ENCODE data around the gene GSC. TPM values are rescaled to one million over a fixed set of nuclear protein-coding genes. Genes with fewer than 3 reads are reported as not detected.
"Not testable (repeated sequence)": the region's sequence is repeated elsewhere in the genome, so short reads cannot be mapped to it uniquely, and the experiment has no call there.

The GSC gene
- not detected in 2 replicates for total RNA-seq

DNA sequence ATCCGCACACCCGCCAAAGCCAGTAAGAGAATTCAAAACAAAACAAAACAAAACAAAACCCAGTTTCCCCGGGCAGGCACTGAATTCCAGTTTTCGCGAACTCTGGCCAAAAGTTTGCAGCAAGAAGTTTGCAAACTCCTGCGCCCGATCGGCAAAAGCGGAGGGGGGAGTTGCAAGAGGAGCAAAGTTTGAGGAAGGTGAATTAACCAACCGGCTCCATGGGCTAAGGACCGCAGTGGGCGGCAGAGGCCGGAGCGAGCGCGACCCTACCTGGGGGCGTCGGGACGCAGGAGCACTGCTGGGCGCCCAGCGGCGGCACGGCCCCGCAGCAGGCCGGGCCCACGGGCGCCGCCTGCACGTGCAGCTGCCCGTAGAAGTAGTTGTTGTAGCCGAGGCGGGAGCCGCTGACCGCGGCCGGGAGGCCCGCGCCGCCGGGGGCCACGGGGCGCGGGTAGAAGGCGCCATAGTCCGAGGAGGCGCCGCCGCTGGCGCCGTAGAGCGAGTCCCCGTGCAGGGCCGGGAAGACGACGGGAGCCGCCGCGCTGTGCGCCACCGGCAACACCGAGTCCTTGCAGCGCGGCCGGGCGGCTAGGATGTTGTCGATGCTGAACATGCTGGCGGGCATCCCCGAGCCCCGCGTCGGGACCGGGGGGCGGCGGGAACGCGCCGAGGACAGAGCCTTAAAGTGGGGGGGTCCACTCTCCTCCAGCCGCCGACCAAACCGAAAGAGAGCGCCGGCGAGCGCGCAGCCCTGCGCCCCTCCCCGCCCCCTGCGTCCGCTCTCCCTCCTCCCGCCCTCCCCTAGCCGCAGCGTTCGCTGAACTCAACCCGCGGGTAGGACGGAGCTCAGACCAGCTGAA, at the start of gene GSC:
GSC (minus strand) TSS at position 723 of the 860 bp plus-strand sequence; CDS start at position 625, 98 bp downstream.
- DNase-seq (ENCODE audit: low read depth): no peak

DNA sequence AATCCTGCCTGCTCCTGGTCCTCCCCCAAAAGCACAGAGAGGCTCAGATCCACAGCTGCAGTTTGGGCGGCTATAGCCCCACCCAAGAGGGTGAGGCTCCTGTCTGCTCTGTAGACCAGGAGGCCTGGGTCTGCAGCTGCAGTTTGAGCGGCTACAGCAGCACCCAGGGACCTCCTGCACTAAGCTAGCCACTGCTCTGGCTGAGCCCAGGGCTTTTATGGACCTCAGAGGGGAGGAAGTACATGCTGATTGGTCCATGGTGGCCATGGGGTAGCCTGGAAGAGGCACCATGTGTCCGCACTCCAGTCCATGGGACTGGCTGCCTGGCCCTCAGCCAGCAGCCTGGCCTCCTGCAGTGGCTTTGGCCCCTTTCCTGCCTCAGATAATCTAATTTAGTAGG, 49.6 kb upstream of the GSC start:
- DNase-seq (ENCODE audit: low read depth): no peak

DNA sequence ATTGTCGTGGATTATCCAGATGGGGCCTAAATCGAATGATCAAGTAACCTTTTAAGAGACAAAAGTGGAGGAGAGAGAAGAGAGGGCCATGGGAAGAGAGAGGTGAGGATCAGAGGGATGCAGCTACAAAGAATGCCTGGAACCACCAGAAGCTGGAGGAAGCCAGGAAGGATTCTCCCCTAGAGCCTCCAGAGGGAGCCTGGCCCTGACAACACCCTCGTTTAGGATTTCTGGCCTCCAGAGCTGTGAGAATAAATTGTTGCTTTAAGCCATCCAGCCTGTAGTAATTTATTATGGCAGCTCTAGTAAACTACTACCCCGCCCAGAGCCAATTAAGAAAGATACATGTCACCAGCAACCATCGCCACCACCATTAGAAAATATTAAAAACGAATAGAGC, 46.2 kb upstream of the GSC start:
- DNase-seq (ENCODE audit: low read depth): no peak

DNA sequence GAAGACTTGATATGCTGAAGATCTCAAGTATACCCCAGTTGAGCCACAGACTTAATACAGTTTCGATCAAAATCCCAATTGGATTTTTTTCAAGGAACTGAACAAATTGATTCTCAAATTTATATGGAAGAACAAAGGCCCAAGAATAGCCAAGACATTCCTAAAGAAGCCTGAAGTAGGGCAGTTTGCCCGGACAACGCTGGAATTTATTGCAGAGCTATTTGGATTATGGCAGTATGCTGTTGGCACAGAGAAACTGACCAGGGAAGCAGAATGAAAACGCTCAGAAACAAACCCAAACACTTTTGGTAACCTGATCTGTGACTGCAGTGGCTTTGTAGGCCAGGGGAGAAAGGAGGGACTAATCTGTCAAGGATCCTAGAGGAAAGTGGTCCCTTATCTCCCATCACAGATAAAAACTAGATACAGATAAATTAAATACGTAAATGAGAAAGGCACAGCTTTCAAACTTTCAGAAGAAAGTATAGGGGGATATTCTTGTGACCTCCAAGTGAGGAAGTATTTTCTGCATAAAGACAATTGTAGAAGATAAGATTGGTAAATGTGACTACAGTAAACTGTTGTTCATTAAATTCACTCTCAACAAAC, 35.9 kb upstream of the GSC start:
- DNase-seq (ENCODE audit: low read depth): no peak

DNA sequence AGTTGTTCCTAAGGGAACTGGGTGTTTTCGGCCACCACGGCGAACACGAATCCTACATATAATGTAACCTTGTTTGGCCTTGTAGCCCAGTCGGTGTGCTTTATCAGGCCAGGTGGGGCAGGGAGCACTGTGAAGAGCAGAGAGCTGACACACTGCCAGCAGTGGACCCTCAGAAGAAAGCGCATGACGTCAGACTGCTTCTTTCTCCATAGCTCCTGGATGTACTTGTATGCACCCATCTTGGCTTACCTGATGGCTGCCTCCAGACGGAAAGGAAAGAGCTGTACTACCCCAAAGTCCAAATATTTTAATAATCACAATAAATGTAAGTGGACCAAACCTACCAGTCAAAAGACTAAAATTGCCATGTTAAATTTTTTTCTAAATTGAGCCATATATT, 31.3 kb upstream of the GSC start:
- DNase-seq (ENCODE audit: low read depth): no peak

DNA sequence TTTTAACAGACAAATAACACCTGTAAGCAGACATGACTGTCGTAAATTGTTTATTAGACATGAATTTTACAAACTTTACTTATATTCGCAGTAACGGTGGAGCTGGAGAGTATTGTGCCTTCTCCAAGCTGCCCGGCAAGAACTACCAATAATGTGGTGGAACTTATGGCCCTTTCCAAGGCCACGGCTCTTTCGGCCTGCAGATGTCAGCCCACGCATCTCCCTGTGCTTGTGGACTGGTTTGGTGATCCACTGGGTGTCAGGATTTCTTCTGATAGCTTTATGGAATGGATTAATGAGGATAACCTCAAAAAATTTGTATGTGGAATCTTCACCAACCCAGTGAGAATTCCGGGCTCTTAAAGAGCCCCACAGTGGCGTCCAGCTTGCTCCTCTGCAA, 30.9 kb upstream of the GSC start:
- not testable (repeated sequence) for DNase-seq (ENCODE audit: low read depth)

DNA sequence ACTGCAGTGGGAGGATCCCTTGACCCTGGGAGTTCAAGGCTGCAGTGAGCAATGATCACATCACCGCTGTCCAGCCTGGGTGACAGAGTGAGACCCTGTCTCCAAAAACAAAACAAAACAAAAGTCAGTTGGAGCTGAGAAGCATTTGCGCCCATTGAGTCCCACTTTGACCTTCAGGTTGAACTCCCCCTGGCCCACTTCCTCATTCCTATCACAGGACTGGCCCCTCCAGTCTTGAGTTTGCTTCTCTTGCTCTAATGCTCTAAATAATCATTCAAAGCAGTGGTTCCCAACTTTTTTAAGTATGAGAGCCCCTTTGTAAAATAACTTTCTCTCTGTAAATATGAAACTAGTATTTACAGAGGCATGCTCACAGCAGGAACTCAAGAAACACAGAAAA, 28.0 kb upstream of the GSC start:
- no peak for DNase-seq (ENCODE audit: low read depth)

DNA sequence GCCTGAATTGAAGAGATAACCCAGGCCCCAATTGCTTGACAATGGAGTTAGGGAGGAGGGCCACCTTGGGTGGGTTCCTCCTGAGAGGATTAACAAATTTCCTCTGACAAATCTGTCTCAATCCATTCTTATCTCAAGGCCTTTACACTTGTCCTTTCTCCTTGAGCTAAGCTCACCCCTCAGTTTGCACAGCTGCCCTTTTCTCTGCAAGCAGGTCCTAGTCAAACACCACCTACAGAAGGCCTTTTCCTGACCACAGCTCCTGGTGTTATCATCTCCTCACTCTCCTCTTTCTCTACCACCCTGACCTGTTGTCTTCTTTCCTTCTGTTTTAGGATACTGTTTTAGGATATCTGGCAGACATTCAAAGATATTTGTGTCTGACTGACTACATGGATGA, 26.4 kb upstream of the GSC start:
- DNase-seq (ENCODE audit: low read depth): no peak

DNA sequence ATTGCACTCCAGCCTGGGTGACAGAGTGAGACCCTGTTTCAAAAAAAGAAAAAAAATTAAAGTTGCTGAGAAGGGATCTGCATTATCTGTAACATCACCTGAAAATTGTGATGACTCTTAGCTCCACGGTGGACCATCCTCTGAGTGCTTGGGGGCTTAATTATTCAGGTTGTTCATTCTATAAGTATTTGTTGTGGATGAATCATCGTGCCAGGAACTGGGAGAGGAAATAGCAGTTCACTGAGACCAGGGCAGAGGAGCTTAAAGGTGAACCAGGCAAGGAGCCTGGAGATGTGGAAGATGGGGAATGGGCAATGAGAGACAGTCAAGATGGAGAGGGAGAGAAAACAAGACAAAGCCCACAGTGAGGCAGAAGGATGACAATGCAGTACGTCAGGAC, 25.5 kb upstream of the GSC start:
- no peak for DNase-seq (ENCODE audit: low read depth)

DNA sequence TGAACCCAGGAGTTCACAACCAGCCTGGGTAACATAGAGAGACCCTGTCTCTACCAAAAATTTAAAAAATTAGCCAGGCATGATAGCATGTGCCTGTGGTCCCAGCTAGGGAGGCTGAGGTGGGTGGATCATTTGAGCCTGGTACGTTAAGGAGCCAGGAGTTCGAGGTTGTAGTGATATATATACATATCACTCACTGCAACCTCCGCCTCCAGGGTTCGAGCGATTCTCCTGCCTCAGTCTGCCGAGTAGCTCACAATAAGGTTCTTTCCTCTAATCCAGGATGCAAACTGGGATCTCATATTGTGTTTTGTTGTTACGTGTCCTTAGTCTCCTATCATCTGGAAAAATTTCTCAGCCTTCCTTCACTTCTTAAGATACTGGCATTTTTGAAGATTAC, 24.0 kb upstream of the GSC start:
- DNase-seq (ENCODE audit: low read depth): no peak

DNA sequence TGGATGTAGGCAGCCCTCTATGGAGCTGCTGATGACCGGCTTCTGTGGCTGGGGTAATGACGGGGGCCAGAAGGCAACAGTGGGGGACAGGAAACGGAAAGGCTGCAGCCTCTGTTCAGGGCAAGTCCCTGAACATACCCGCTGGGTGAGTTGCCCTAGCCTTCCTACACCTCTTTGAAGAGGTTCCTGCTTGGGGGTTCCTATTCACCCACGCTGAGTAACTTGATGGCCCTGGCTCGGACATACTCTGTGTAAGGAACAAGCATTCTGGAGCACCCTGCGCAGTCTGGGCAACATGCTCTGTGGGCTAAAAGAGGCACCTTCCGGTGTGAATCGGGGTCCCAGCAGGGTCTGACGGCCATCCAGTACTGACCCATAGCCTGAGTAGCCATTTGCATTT, 17.7 kb upstream of the GSC start:
- no peak for DNase-seq (ENCODE audit: low read depth)

DNA sequence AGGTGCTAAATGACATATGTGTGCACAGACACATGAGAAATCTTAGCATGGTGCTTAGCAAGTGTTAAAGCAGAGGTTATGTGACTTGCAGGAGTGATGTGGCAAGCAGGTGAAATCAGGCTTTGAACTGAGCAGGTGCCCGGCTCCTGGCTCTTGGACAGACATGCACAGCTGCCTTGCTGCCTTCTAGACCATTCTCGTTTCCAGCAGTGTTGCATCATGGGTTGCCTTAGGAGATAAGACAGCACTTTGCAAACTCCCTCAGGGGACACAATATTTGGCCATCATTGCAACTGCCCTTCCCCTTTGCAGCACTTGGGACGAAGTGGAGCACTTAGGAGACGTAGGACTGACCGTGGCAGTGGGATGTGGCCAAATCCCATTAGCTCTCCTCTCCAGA, 17.2 kb upstream of the GSC start:
- DNase-seq (ENCODE audit: low read depth): no peak

DNA sequence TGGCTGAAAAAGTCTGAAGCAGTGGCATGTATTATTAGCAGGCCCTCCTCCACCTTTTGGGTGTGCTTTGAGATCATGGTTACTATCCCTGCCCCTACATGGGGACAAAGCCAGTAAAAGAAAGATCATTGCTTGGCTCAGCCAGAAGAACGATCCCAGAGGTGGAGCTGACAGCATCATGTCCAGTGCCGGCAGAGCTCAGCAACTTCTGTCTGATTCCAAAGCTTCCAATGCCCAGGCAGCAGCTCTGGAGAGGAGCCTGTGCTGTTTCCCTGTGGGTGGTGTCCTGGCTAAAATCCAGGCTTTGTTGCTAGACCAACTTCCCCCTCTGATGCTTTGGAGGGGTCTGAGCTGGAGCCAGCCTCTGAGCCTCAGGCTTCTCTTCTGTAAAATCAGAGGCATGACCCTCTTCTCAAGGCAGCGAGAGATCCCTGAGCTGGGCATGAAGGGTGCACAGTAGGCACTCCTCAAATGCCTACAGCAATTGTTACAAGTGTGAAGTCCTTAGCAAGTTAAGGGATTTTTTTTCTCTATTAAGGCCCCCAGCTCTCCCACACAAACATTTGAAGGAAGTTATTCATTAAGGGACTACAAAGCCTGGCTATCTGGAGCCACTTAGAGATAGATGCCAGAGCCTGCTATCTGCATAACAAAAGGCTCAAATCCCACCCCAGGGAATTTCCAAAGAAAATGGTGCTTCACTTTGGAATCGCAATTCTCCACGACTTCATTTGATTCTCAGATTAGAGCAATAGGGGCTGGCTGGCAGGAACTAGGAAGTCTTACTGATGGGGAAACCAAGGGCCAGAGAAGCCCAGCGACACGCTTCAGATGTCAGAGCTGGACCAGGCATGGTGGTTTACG, 10.9 kb upstream of the GSC start:
- DNase-seq (ENCODE audit: low read depth): no peak

DNA sequence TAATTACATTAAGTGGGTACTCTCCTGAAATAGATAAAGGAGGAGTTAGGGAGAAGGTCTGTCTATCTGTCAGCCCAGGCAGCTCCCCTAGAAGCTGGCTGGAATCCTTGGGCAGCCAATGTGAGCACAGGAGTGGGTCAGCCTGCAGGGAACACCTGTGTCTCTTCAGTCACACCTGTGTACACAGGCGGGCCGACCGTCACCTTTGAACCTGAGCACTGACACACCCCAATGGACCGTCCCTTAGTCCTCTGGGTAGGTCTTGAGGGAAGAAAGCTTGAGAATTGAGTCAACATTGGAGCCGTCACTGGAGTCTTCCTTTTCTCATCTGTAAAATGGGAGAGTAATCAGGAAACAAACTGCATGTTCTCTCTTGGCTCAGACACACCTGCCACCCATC, 9.8 kb upstream of the GSC start:
- no peak for DNase-seq (ENCODE audit: low read depth)

DNA sequence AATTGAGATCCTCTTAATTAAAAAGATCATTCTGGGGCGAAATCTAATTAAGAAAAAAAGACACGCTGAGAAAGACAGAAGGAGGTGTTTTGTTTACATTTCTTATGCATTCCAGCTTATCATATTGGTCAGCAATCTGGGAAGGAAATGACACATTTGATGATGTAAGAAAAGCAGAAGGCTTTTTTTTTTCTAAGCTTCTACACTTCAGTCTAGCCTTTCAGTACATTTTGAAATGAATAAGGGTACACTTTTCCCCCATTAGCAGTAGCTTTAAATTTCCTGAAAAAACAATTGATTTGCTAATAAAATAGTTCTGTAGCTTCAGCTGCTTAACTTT, 5.9 kb upstream of the GSC start:
- DNase-seq (ENCODE audit: low read depth): no peak

DNA sequence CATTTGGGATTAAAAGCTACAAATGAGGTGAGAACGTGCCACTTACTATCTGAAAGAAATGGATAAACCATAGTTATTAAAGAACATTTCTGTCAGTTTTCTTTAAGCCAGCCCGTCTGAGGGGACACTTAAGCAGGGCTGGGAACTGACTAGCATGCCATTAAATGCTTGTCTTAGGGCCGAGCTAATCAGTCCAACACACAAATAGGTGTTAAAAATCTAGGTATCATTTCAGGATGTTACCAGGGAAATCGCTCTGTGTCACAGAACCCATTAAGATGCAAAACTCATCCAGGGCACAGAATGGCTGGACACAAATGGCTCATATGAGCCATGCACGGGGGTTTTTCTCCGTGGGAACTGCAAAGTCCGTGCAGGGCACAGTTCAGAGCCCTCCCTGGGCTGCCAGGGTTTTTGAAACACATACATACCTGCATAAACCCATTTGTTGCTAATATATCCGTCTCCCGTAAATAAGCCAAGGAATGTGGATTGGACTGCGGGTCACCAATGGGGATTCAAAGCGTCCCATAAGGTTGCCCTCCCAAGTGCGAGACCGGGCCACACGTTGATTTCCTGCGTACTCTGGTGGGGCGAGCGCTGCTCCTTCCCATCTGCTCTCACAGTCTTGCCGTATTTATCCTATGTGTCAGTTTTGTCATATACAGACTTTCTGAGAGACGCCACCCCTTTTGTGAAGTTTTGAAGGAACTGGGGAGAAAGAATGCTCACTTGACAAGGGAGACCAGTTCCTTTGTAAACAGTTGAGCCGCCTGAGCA, 5.4 kb upstream of the GSC start:
- DNase-seq (ENCODE audit: low read depth): no peak

DNA sequence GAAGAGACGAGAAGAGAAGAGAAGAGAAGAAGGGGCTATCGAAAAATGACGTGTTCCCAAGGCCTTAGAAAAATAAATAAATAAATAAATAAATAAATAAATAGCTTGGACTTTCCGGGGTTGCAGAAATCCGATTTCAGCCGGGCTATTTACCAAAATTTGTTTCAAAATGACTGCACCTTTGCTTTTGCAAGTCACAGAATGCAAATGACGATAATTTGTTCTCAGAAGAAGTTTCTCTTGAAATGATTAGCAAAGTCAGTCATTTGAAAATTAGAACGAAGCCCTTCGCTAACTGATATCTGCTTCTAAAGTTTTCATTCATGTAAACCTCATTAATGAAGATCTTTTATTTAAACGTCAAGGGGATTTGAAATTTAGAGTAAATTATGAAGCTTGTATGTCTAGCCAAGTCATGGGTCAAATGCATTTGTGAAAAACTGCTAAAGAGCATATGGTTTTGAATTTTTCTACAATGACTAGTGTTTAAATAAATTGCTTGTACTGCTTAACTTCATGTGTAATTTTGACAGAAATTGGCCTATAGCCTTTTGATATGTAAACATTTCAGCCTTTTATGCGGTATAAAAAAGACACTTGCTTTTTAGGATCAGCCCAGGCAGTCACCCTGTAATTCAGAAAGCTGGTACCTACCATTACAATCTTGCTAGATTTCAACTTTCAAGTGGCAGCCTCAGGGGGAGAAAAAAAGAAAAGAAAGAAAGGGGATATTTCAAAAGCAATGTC, 4.6 kb upstream of the GSC start:
- DNase-seq (ENCODE audit: low read depth): no peak

DNA sequence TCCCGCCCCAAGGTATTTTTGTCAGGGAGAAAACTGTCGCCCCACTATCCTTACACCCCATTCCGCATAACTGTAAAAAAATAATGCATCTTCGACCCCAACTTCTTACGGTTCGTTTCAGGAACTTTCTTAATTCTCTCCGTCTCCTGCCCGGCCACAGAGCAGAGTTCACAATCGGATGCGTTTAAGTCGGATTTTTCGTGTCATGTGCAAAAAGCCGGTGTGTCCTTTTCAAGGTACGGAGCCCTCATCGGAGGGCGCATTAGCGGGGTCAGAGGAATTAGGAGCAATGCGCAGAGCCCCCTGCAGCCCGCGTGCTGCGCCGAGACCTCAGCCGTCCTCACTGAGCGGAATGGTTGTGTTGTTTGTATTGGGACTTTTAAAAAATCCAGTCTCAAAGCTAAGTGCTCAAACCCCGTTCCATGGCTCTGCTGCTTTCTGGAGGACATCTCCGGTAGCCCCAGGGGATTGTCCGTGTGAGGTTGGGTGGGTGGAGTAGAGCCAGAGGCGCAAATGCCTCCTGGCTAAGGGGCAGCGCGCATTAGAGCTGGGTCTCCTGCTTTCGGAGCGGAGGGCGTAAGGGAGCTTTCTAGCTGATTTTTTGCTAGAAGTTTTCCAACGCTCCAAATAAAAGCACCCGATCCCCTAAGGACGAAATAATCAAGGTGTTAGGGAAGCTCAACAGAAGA, 3.9 kb upstream of the GSC start:
- DNase-seq (ENCODE audit: low read depth): no peak

DNA sequence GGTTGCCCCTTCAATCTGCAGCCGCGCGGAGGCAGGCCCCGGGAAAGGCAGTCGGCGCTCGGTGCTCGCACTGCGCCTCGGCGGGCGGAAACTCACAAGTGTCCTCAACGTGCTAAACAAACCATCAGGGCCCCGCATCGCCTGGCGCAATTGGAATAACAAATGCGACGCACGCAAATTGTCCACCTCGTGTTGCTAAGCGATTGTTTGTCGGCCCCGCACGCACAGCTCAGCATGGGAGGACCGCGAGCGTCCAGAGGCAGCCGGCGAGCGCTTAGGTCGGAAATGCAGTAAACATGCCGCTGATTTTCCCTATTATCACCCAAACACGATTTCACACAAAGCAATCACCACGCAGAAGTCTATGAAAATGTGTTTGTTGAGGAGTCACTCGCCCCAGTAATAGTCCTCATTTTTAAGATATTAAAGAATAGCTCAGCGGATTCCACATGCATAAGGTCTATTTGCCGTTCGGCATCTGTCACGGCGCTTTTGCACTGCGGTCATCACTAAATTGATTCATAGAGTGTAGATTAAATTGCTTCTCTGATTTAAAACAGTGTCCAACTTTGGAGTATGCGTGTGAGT, 3.2 kb upstream of the GSC start:
- DNase-seq (ENCODE audit: low read depth): no peak

DNA sequence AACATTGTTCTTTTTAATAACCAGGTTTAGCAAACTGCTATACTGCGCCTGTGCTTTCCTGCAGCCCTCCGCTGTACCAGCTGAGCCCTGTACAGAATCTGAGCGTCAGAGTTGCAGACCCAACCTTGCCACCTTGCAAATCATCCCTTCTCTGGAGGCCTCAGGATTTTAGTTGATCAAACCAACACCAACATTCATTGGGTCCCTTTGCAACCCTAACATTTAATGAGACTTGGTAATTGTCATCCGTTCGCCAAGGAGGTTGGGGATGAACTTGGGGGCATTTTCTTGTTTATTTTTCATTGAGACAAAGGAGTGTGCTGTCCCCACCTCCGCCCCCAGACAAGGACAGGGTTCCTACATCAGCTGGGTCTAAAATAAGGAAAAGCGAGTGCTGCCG, 2.6 kb upstream of the GSC start:
- no peak for DNase-seq (ENCODE audit: low read depth)

All from renal cortical epithelial cell (primary cell).